ENCODE measurements around the gene PNKP.

DNA sequence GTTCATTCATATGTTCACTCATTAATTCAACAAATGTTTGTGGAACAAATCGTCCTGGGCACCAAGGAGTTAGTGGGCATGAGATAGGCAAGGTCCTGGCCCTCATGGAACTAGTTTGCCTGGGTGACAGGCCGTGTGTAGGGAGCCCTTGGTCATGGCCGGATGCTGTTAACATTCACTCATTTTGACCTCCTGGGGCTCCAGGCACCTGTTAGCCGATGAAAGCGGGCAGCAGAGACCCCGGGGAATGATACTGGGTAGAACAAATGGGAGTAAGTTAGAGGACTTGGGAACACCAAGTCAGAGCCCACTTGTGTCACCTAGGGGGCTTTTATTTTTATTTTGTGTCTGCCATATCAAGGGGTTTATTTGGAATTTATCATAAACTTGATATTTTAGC is 42.7 kb downstream of the PNKP start:
- TF ChIP-seq POLR2A (IDR thresholded peaks at IDR 0.05; ENCODE audit: low read depth, low read length) (no peak), TAF1 (IDR thresholded peaks at IDR 0.05; ENCODE audit: borderline replicate concordance, low read depth, low read length) (no peak)
